Liver (tissue), 3 donors: Measurements from ENCODE around the gene TGM2.

ENCODE experiments used
- CTCF ChIP-seq: fragments of 150-350 bp; IDR thresholded peaks from 2 replicates; pipeline ENCODE4 v1.5.1; 2017; ENCODE audit warnings: improper control_type of control experiment, low read depth, low read length; ENCODE audit not compliant: missing input control
- EGR1 ChIP-seq, 2 donors: IDR thresholded peaks; 2 replicates each; pipeline ENCODE4 v1.6.1; 2016 to 2018; ENCODE audit warnings: antibody characterized with exemption in 2 of 2, low read depth in 2 of 2
- FOXA2 ChIP-seq: IDR thresholded peaks from 2 replicates; pipeline ENCODE4 v1.6.1; 2016; ENCODE audit warnings: antibody characterized with exemption
- GABPA ChIP-seq, 2 donors: IDR thresholded peaks in 1 of 2; conservative IDR thresholded peaks in 1 of 2; 2 replicates each; pipeline ENCODE4 v1.6.1; 2016; ENCODE audit warnings: antibody characterized with exemption in 2 of 2, mild to moderate bottlenecking in 1 of 2, moderate library complexity in 1 of 2
- HNF4G ChIP-seq: IDR thresholded peaks from 2 replicates; pipeline ENCODE4 v1.6.1; 2016; ENCODE audit warnings: antibody characterized with exemption
- MAX ChIP-seq: IDR thresholded peaks from 2 replicates; pipeline ENCODE4 v1.6.1; 2016; ENCODE audit warnings: antibody characterized with exemption
- RAD21 ChIP-seq, 2 donors: IDR thresholded peaks; 2 replicates each; pipeline ENCODE4 v1.6.1; 2016; ENCODE audit warnings: antibody characterized with exemption in 2 of 2, mild to moderate bottlenecking in 2 of 2
- TAF1 ChIP-seq: conservative IDR thresholded peaks from 2 replicates; pipeline ENCODE4 v1.6.1; 2016; ENCODE audit warnings: antibody characterized with exemption, mild to moderate bottlenecking
- YY1 ChIP-seq: IDR thresholded peaks from 2 replicates; pipeline ENCODE4 v1.6.1; 2016; ENCODE audit warnings: antibody characterized with exemption, mild to moderate bottlenecking
- ZBTB33 ChIP-seq: IDR thresholded peaks from 2 replicates; pipeline ENCODE4 v1.6.1; 2016; ENCODE audit warnings: antibody characterized with exemption
- TF ChIP-seq, protein P1 (sequence below): IDR thresholded peaks from 2 replicates; pipeline ENCODE4 v1.6.1; 2016; ENCODE audit warnings: antibody characterized with exemption, mild to moderate bottlenecking
- TF ChIP-seq, protein P2 (sequence below): IDR thresholded peaks from 2 replicates; pipeline ENCODE4 v1.6.1; 2016; ENCODE audit warnings: antibody characterized with exemption
- donor health status: healthy.
- donor health status: healthy.

- TF ChIP-seq TAF1 (no peak), MAX (no peak), CTCF (no peak), FOXA2 (no peak), YY1 (no peak), ZBTB33 (no peak), RAD21 (IDR thresholded peaks at IDR 0.05) (no peak), EGR1 (IDR thresholded peaks at IDR 0.05; ENCODE audit: low read depth in 2 of 2) (no peak), GABPA (IDR thresholded peaks at IDR 0.05 in 1 of 2, conservative IDR thresholded peaks at IDR 0.05 in 1 of 2) (no peak), HNF4G (no peak)
- TF ChIP-seq, protein P1, sequence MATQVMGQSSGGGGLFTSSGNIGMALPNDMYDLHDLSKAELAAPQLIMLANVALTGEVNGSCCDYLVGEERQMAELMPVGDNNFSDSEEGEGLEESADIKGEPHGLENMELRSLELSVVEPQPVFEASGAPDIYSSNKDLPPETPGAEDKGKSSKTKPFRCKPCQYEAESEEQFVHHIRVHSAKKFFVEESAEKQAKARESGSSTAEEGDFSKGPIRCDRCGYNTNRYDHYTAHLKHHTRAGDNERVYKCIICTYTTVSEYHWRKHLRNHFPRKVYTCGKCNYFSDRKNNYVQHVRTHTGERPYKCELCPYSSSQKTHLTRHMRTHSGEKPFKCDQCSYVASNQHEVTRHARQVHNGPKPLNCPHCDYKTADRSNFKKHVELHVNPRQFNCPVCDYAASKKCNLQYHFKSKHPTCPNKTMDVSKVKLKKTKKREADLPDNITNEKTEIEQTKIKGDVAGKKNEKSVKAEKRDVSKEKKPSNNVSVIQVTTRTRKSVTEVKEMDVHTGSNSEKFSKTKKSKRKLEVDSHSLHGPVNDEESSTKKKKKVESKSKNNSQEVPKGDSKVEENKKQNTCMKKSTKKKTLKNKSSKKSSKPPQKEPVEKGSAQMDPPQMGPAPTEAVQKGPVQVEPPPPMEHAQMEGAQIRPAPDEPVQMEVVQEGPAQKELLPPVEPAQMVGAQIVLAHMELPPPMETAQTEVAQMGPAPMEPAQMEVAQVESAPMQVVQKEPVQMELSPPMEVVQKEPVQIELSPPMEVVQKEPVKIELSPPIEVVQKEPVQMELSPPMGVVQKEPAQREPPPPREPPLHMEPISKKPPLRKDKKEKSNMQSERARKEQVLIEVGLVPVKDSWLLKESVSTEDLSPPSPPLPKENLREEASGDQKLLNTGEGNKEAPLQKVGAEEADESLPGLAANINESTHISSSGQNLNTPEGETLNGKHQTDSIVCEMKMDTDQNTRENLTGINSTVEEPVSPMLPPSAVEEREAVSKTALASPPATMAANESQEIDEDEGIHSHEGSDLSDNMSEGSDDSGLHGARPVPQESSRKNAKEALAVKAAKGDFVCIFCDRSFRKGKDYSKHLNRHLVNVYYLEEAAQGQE: no peak
- TF ChIP-seq, protein P2, sequence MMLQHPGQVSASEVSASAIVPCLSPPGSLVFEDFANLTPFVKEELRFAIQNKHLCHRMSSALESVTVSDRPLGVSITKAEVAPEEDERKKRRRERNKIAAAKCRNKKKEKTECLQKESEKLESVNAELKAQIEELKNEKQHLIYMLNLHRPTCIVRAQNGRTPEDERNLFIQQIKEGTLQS: no peak
Observed at GRCh38 chr20:38190166-38190565, 25.1 kb upstream of the TGM2 start.
